ENCODE results near the gene NLRC3.

The NLRC3 gene

DNA sequence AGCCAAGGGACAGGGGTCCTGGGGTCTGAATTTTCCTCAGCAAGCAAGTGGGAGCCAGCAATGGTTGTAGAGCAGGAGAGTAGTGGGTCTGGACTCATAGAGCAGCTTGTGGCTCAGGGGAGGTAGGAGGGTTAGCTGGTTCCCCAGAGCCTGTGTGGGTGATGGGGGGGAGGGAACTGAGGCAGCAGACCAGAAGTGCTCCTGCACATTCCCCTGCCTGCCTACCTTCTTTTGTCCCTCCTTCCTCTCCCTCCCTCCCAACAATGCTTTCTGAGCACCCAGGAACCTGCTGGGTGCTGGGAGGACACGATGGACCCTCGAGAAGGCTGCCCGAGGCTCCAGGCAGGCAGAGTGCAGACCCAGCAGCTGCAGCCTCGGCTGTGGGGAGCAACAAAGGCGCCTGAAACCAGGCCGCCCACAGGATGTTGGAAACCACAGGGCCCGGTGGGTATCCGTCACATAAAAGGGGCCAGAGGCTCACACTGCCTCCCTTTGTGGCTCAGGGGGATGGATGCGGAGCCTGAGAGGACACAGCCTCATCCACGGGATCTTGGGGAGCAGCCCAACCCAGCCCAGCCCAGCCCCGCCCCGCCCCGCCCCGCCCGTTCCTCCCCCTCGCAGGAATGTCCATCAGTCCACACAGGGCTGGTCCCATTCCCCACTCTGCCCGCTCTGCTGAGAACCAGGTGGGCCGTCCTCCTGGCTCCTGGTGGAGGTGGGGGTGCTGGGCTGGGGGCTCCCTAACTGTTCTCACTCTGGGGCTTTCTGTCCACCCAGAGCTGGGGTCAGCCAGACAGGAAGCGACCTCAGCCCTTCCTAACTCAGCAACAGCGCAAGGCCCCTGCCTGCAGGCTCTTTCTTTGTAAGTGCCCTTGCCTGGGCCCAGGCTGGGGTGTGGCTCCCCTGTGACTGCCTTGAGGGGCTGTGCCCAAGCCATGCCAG lies 1.7 kb upstream of the NLRC3 start:
- DNase-seq = no peak

DNA sequence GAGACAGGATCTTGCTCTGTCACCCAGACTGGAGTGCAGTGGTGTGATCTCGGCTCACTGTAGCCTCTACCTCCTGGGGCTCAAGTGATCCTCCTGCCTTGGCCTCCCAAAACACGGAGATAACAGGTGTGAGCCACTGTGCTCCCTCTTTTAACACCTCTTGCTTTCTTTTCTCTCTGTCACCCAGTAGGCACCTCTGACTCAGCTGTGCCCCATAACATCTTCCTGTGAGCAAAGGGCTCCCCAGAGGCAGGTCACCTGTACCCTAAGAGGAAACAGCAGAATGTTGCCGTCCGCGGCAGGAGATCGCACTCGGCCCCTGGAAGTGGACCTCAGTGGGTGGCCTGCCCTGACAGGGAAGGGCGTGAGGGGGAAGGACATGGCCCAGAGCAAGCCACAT lies 918 bp upstream of the NLRC3 start:
- no peak for DNase-seq

DNA sequence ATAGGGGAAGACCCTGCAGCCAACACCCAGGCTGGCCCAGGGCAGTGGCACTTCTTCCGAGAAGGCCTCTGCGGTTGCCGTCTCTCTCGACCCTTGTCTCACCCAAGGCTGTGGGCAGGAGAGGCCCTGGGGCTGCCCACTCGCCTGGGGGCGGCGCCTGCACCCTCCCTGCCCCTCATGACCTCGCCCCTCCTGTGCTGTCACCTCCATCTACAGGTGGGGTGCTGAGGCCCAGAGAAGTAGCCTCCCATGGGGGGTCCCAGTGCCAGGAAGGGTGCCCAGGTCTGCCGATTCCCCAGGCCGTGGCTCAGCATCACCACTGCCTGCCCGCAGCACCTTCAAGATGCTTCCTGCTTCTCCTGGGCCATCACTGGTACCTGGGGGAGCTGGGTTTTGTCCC lies 992 bp downstream of the NLRC3 start:
- no peak for DNase-seq

- no peak for DNase-seq
Measured at GRCh38 chr16:3575491-3575890, 1.7 kb downstream of the NLRC3 start.

DNA sequence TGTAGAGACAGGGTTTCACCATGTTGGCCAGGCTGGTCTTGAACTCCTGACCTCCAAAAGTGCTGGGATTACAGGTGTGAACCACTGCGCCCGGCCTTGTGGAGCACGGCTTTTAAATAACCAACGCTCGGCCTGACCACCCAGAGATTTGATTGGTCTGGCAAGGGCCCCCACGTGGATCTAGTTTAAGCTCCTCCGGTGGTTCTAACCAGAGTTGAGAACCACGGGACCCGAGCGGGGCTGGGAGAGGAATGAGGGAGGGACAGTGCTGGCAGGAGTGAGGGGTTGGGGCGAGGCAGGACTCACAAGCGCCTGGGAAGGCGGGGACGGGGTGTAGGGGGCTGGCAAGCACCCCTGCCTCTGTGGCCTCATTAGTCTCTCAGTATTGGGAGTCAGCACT lies 3.0 kb downstream of the NLRC3 start:
- no peak for DNase-seq

DNA sequence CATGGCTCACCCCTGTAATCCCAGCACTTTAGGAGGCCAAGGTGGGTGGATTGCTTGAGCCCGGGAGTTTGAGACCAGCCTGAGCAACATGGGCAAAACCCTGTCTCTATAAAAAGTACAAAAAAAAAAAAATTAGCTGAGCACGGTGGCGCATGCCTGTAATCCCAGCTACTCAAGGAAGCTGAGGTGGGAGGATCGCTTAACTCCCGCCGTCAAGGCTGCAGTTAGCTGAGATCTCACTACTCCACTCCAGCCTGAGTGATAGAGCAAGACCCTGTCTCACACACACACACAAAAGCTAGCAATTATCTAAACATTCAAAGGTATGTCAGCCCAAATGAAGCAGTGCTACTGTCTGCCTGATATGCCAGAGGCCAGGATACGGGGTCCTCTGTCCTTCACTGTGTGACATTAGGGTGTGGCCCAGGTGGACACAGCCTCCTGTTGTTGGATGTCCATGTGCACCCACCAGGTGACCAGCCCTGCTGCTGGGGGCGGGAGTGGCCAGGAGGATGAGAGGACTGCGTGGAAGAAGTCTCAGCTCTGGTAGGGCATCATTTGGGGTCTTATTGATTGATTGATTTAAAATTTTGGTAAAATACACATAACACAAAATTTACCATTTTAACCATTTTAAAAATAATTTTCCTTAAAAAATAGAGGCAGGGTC lies 3.9 kb downstream of the NLRC3 start:
- DNase-seq = no peak

DNA sequence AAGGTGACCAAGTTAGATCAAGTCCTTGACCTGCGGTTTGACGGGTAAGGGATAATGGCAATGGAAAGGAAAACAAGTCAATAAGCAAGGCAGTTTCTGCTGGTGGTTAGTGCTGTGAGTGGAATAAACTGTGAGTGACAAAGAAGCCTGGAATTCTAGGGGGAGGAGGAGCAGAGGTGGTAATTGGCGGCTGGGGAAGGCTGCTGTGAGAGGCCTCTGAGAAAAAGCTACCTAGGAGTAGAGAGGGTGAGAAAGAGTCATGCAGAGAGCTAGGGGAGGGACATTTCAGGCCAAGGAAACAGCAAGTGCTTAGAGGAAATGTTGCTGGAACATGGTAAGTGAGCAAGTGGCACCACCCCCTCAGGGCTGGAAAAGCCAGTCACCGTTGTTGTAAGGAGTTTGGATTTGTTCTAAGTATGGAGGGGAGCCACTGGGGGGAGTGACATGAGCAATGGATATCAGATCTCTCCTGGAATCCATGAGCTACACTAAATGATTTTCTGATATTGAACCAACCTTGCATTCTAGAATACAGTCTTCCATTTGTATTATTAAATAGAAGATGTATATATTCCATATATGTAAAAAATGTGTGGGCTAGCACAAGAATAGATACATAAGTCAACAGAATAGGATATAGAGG lies 6.7 kb downstream of the NLRC3 start:
- no peak for DNase-seq

- DNase-seq = no peak
Measured at GRCh38 chr16:3569851-3570250, 7.4 kb downstream of the NLRC3 start.

DNA sequence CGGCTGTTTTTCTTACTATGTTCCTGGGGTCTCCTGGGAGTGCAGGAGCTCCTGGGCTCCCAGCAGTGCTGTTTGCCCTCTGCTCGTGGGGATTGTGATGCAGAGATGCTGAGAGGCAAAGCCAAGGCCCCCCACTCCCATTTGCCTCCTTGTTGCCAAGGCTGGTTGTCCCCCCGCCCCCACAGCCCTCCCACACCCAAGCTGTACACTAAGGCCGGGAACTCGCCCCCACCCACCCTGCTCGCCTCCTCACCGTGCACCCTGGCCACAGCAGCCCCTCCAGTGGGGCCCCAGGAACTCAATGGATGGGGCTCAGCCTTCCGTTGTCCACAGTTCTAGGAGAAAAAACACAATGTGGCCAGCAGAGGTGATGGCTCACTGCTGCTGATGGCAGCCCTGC lies 10.2 kb downstream of the NLRC3 start:
- DNase-seq = no peak

- no peak for DNase-seq
Measured at GRCh38 chr16:3564889-3565141, 12.4 kb downstream of the NLRC3 start.

- DNase-seq = no peak
Measured at GRCh38 chr16:3564130-3564888, 12.9 kb downstream of the NLRC3 start.

DNA sequence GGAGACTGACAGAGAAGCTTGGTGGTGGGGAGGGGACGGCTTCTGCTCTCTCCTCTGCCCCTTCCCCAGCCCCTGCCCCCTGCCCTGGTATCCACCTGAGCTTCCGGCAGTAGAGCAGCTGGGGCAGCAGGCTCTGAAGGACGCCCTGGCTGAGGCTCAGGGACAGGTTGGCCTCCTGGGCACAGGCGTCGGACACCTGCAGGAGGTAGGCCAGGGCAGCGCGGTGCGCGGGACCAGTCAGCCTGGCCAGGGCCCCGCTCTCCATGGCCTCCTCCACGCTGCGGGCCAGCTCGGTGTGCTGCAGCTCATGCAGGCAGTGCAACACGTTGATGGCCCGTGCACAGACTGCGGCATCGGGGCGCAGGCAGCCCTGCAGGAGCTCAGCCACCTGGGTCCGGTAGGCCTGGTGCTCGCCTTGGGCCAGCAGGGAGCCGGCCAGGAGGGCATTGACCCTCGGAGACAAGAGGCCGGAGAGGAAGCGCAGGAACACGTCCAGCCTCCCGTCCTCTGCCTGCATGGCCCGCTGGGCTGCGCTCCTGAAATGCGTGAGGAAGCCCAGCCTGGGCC lies 14.2 kb downstream of the NLRC3 start:
- DNase-seq = no peak

DNA sequence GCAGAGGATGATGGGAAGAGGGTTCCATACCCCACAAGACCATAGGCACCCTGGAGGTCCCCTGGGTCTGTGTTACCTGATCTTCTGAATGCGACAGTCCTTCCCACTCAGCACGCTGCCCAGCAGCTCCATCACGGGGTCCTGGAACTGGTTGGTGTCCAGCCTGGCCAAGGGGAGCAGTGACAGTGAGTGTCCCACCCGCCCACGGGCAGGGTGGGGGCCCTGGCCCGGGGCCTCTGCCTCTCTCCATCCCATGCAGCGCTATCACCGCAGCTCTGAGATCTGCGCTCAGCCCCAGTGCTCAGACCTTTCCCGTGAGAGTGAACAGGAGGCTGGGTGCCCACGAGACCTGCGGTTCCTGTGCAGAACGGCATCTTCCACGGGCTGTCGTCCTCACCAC lies 15.6 kb downstream of the NLRC3 start:
- no peak for DNase-seq

DNA sequence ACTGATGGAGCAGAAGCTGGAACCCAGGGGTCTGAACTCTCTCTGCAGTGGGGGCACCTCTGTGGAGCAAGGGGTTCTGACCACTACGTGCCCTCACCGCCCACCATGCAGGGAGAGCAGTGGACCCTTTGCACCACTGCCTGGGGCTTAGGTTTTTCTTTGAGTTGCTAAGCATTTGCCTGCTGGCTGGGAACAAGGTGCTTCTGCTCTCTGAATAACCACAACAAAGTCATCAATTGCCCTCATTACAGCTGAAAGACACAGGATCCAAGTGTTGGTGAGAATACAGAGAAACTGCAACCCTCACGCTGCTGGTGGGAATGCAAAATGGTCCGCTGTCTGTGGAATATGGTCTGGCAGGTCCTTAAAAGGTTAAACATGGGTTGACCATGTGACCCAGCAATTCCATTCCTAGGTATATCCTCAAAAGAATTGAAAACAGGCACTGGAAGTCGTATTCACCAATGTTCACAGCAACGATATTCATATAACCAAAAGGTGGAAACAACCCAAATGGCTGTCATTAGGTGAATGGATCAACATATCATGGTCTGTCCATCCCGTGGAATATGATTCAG lies 22.8 kb downstream of the NLRC3 start:
- no peak for DNase-seq

- no peak for DNase-seq
Measured at GRCh38 chr16:3553138-3553923, 23.9 kb downstream of the NLRC3 start.

GRCh38 chr16:3550851-3551847 lies 26.1 kb downstream of the NLRC3 start:
- no peak for DNase-seq

- no peak for DNase-seq
Measured at GRCh38 chr16:3549906-3550305, 27.3 kb downstream of the NLRC3 start.

DNA sequence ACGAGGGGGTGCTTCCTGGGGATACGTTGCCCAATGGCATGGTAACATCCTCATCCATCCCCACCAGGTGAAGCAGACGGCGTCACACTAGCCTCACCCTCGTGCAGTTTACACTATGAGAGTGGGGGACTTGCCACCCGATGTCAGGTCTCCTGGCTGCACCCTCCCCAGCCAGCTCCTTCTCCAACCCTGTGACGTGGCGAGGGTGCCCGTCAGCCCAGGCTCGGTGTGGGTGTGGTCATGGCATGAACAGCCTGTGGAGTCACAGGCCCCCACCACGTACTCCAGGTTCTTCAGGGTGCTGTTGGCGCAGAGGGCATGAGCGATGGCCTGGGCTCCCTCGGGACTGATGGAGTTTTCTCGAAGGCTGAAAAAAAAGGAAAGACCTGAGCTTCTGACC lies 28.3 kb downstream of the NLRC3 start:
- no peak for DNase-seq

DNA sequence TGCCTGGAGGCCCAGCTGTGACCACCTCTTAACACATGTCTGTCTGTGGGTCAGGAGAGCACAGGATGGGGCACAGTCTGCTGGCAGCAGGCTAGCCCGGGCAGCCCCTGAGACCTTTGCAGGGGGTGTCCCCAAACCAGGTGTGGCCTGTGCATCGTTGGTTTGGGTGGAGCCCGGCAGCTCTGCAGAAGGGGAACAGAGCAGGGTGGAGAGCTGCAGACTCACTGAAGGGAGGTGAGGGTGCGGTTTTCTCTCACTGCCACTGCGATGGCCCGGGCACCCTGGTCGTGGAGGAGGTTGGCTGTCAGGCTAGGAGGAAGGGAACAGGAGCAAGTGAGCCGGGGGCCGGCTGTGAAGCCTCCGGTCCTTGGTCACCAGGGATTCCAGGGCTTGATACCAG lies 28.8 kb downstream of the NLRC3 start:
- no peak for DNase-seq

GRCh38 chr16:3546986-3547682 lies 30.1 kb downstream of the NLRC3 start:
- no peak for DNase-seq

All from NCI-H510A (cell line).